A549 (cell line): ENCODE data around the gene ENPP7. TPM values are rescaled to one million over a fixed set of nuclear protein-coding genes. Genes with fewer than 3 reads are reported as not detected.
A peak's percentile ranks its signal among the peaks of the same experiment; 100 is the strongest.

Source experiments
- ATAC-seq, 2 experiments: fragments of 200-7000 bp in 1 of 2; fragments of >200 bp in 1 of 2; cut with Nextera tagmentation in 1 of 2; cut with Tn5 transposase in 1 of 2; 3 replicates each; pipeline versions ENCODE4 v1.8.0 to v1.9.1; 2018 to 2020; ENCODE audit warnings: mild to moderate bottlenecking in 1 of 2, moderate library complexity in 1 of 2
- CTCF ChIA-PET: fragments of 300-600 bp; sonication (Branson Sonifier 250); formaldehyde crosslinking; extraction: SDS; loops from one replicate; lab custom pipeline; 2021; ENCODE audit warnings: antibody characterized with exemption, inconsistent platforms; lab: Yijun Ruan, JAX
- POLR2A ChIA-PET: fragments of 350-600 bp; formaldehyde crosslinking; extraction: SDS; loops from one replicate; lab custom pipeline; 2021; ENCODE audit warnings: antibody characterized with exemption, inconsistent platforms; lab: Yijun Ruan, JAX
- DNase-seq, 2 experiments: peaks; one replicate each; pipeline versions ENCODE4 v3.0.0 to v3.0.0-alpha.2; 2011 to 2016; ENCODE audit warnings: low read depth in 1 of 2, low spot score in 1 of 2
- FAIRE-seq: peaks from 2 replicates; lab custom pipeline; 2011; peaks lifted over from hg19 to GRCh38; lab: Jason Lieb, UNC
- H3K27ac ChIP-seq, 2 experiments: fragments of >200 bp; sonication (Bioruptor Twin); formaldehyde crosslinking; 3 replicates each; pipeline ENCODE4 v1.5.1; 2016 to 2017
- H3K4me1 ChIP-seq: fragments of >200 bp; sonication (Bioruptor Twin); formaldehyde crosslinking; 3 replicates; pipeline ENCODE4 v1.6.1; 2016
- H3K4me2 ChIP-seq: fragments of >200 bp; sonication (Bioruptor Twin); formaldehyde crosslinking; 3 replicates; pipeline ENCODE4 v1.6.1; 2016
- H3K4me3 ChIP-seq: fragments of >200 bp; sonication (Bioruptor Twin); formaldehyde crosslinking; 3 replicates; pipeline ENCODE4 v1.5.1; 2016
- H3K9me3 ChIP-seq: fragments of >200 bp; sonication (Bioruptor Twin); formaldehyde crosslinking; 3 replicates; pipeline ENCODE4 v1.6.1; 2016
- BCL3 ChIP-seq: fragments of >200 bp; sonication (Bioruptor Twin); formaldehyde crosslinking; IDR thresholded peaks from 3 replicates; pipeline ENCODE4 v1.6.1; 2016
- CTCF ChIP-seq: fragments of >200 bp; sonication (Bioruptor Twin); formaldehyde crosslinking; IDR thresholded peaks from 3 replicates; pipeline ENCODE4 v1.5.1; 2016
- E2F6 ChIP-seq: IDR thresholded peaks from 2 replicates; pipeline ENCODE4 v1.6.1; 2012; ENCODE audit warnings: low read depth, borderline replicate concordance
- ESRRA ChIP-seq: fragments of 150-350 bp; IDR thresholded peaks from 2 replicates; pipeline ENCODE4 v1.6.1; 2014; ENCODE audit warnings: mild to moderate bottlenecking, low read length, borderline replicate concordance
- FOSL2 ChIP-seq, 2 experiments: fragments of 450-650 bp in 1 of 2; fragments of >200 bp in 1 of 2; sonication (Bioruptor Twin) in 1 of 2; formaldehyde crosslinking; IDR thresholded peaks; 2 replicates each; pipeline versions ENCODE4 v1.5.0 to v1.6.1; 2016 to 2020; ENCODE audit warnings: mild to moderate bottlenecking in 1 of 2, moderate library complexity in 1 of 2
- FOXS1 ChIP-seq: fragments of 250-450 bp; sonication (Bioruptor Pico); IDR thresholded peaks from 2 replicates; pipeline ENCODE4 v1.5.0; 2020; ENCODE audit warnings: mild to moderate bottlenecking, moderate library complexity
- GATA3 ChIP-seq: IDR thresholded peaks from 2 replicates; pipeline ENCODE4 v1.6.1; 2012; ENCODE audit warnings: borderline replicate concordance
- JUNB ChIP-seq: fragments of >200 bp; sonication (Bioruptor Twin); formaldehyde crosslinking; IDR thresholded peaks from 2 replicates; pipeline ENCODE4 v1.6.1; 2016
- KDM1A ChIP-seq: fragments of 200-600 bp; sonication (generic); IDR thresholded peaks from 2 replicates; pipeline ENCODE4 v1.6.1; 2016; ENCODE audit warnings: low read depth, mild to moderate bottlenecking
- KDM5A ChIP-seq: fragments of 200-600 bp; sonication (generic); IDR thresholded peaks from 2 replicates; pipeline ENCODE4 v1.6.1; 2016; ENCODE audit warnings: antibody characterized with exemption, mild to moderate bottlenecking
- MAFK ChIP-seq: fragments of 450-650 bp; IDR thresholded peaks from 2 replicates; pipeline ENCODE4 v1.6.1; 2014; ENCODE audit not compliant: partially characterized antibody
- MAX ChIP-seq: IDR thresholded peaks from 2 replicates; pipeline ENCODE4 v1.6.1; 2012
- NFE2L2 ChIP-seq: fragments of 150-350 bp; conservative IDR thresholded peaks from 2 replicates; pipeline ENCODE4 v1.6.1; 2014; ENCODE audit warnings: low read length
- NPAS2 ChIP-seq: fragments of 250-450 bp; sonication (Bioruptor Pico); IDR thresholded peaks from 2 replicates; pipeline ENCODE4 v1.8.0; 2022; ENCODE audit warnings: mild to moderate bottlenecking, moderate library complexity, borderline replicate concordance
- NR3C1 ChIP-seq: fragments of >200 bp; sonication (Bioruptor Twin); formaldehyde crosslinking; IDR thresholded peaks from 3 replicates; pipeline ENCODE4 v1.6.1; 2017
- RNF2 ChIP-seq: fragments of 200-600 bp; sonication (generic); IDR thresholded peaks from 2 replicates; pipeline ENCODE4 v1.6.1; 2016; ENCODE audit warnings: low read depth, mild to moderate bottlenecking, antibody characterized with exemption, moderate library complexity, borderline replicate concordance
- SMC3 ChIP-seq: fragments of >200 bp; sonication (Bioruptor Twin); formaldehyde crosslinking; IDR thresholded peaks from 3 replicates; pipeline ENCODE4 v1.6.1; 2018; ENCODE audit warnings: inconsistent platforms
- ZC3H11A ChIP-seq: fragments of 450-650 bp; IDR thresholded peaks from 2 replicates; pipeline ENCODE4 v1.6.1; 2014; ENCODE audit warnings: antibody characterized with exemption, mild to moderate bottlenecking
- ZNF302 ChIP-seq: fragments of 250-450 bp; sonication (Bioruptor Pico); IDR thresholded peaks from 2 replicates; pipeline ENCODE4 v1.9.0; 2021; ENCODE audit warnings: inconsistent platforms, mild to moderate bottlenecking, moderate library complexity
- ZSCAN20 ChIP-seq: fragments of 250-450 bp; sonication (Bioruptor Pico); IDR thresholded peaks from 2 replicates; pipeline ENCODE4 v1.8.0; 2022; ENCODE audit warnings: mild to moderate bottlenecking, moderate library complexity
- WGBS: methylation state at CpG from one replicate; pipeline ENCODE4 v1.1.6; 2017; ENCODE audit errors: missing lambda C conversion rate; 5-methylcytosine and 5-hydroxymethylcytosine counted together
- polyA plus RNA-seq, 4 experiments: library from polyadenylated mRNA; depleted of rRNA in 3 of 4; stranded (reverse); fragments of >200 nt; fragmentation: RNase III in 1 of 4; extraction: RNeasy Plus Mini Kit Qiagen cat#74134 plus additional on column Dnase treatment in 1 of 4; gene quantifications; 2 replicates in 3 of 4; 3 replicates in 1 of 4; pipeline ENCODE4 v1.2.3, GENCODE V29; 2011 to 2017
- TF ChIP-seq, protein P1 (sequence below): fragments of 150-350 bp; IDR thresholded peaks from 2 replicates; pipeline ENCODE4 v1.6.1; 2014; ENCODE audit warnings: low read depth, mild to moderate bottlenecking, low read length
- TF ChIP-seq, protein P2 (sequence below): fragments of 200-600 bp; sonication (generic); IDR thresholded peaks from 2 replicates; pipeline ENCODE4 v1.6.1; 2016; ENCODE audit warnings: antibody characterized with exemption, mild to moderate bottlenecking, moderate library complexity
- TF ChIP-seq, protein P3 (sequence below): fragments of >200 bp; sonication (Bioruptor Twin); formaldehyde crosslinking; IDR thresholded peaks from 2 replicates; pipeline ENCODE4 v1.6.1; 2016

Gene ENPP7
- polyA plus RNA-seq, 2 of the 4 experiments (the other 2 are of a cell fraction), result not detected

GRCh38 chr17:79746889-79747507 is 16.3 kb downstream of the ENPP7 start:
- DNase-seq (no peak), FAIRE-seq (no peak), ATAC-seq (peak in 1 of 2 experiments; percentile 11; a peak in 2 of 6 replicates)
- 84% methylated on average over 22 of the region's 22 CpGs for WGBS
- no peaks in the 10 kb centered on the region for H3K9me3 ChIP-seq
- no peak overlapping the region for H3K4me3 ChIP-seq
- H3K4me2 ChIP-seq, result no peak overlapping the region
- peaks cover 37% of the 10 kb centered on the region for H3K4me1 ChIP-seq
- TF ChIP-seq KDM1A, result no peak
- TF ChIP-seq RNF2, result no peak
- TF ChIP-seq MAFK, result no peak
- TF ChIP-seq JUNB, result no peak
- TF ChIP-seq BCL3, result no peak
- TF ChIP-seq, protein P1, sequence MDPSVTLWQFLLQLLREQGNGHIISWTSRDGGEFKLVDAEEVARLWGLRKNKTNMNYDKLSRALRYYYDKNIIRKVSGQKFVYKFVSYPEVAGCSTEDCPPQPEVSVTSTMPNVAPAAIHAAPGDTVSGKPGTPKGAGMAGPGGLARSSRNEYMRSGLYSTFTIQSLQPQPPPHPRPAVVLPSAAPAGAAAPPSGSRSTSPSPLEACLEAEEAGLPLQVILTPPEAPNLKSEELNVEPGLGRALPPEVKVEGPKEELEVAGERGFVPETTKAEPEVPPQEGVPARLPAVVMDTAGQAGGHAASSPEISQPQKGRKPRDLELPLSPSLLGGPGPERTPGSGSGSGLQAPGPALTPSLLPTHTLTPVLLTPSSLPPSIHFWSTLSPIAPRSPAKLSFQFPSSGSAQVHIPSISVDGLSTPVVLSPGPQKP, result no peak
- TF ChIP-seq SMC3, result no peak
- TF ChIP-seq MAX, result no peak
- no peak for TF ChIP-seq NR3C1
- no peak for TF ChIP-seq NFE2L2
- no peak for TF ChIP-seq FOXS1 (CRISPR knock-in tag)
- no peak for TF ChIP-seq ESRRA
- no peak for TF ChIP-seq E2F6
- no peak for TF ChIP-seq ZSCAN20 (CRISPR knock-in tag)
- TF ChIP-seq, protein P2, sequence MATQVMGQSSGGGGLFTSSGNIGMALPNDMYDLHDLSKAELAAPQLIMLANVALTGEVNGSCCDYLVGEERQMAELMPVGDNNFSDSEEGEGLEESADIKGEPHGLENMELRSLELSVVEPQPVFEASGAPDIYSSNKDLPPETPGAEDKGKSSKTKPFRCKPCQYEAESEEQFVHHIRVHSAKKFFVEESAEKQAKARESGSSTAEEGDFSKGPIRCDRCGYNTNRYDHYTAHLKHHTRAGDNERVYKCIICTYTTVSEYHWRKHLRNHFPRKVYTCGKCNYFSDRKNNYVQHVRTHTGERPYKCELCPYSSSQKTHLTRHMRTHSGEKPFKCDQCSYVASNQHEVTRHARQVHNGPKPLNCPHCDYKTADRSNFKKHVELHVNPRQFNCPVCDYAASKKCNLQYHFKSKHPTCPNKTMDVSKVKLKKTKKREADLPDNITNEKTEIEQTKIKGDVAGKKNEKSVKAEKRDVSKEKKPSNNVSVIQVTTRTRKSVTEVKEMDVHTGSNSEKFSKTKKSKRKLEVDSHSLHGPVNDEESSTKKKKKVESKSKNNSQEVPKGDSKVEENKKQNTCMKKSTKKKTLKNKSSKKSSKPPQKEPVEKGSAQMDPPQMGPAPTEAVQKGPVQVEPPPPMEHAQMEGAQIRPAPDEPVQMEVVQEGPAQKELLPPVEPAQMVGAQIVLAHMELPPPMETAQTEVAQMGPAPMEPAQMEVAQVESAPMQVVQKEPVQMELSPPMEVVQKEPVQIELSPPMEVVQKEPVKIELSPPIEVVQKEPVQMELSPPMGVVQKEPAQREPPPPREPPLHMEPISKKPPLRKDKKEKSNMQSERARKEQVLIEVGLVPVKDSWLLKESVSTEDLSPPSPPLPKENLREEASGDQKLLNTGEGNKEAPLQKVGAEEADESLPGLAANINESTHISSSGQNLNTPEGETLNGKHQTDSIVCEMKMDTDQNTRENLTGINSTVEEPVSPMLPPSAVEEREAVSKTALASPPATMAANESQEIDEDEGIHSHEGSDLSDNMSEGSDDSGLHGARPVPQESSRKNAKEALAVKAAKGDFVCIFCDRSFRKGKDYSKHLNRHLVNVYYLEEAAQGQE, result no peak
- CTCF ChIA-PET, result interaction anchor here (0.6 to 10.4 kb wide), 22 partner anchors 10 to 315 kb away, joined by 3 to 254 read pairs (median 6); partner anchors contain the start of genes CBX2, CBX4 and CBX8
- POLR2A ChIA-PET, result interaction anchor here (0.9 kb wide), 1 partner anchor 50 kb away, joined by 6 read pairs; the partner anchor contains the start of gene CBX8
- peak overlapping the region in 1 of 2 experiments; percentile 22; a peak in 1 of 6 replicates for H3K27ac ChIP-seq

DNA sequence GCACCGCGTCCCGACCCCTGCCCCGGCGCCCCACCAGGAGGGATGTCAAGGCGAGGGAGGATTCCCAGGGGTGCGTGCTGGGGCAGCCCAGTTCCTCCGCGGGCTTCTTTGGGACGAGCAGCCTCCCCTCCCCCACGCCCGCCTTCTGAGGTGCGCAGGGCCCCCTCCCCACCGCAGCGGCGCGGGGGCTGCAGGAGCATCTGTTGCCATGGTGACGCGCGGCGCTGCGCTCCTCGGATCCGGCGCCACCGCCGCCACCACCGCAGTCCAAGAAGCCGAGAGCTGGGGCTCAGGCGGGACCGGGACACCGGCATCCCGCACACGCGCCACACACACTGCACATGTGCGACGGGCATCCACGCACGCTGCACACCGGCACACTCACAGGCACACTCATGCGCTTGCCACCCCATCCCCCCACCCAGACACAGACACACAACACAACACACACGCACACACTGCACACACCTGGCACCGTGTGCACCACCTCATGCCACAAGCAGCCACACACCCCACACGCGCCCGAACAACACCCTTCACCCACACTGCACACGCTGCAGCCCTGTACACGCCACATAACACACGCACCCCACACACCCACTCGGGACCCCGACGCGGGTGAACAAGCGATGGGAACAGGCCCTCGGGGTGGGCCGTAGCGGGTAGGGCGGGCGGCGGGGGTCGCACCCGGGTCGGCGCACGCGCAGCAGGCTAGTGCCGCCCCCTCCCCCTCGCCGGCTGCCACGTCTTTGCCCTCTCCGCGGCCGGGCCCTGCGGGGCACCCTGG is 17.0 kb downstream of the ENPP7 start:
- FAIRE-seq (no peak), ATAC-seq (no peak), DNase-seq (no peak)
- H3K4me1 ChIP-seq, result peaks cover 34% of the 10 kb centered on the region
- peak overlapping the region; percentile 56 for H3K4me2 ChIP-seq
- CTCF ChIA-PET, result interaction anchor here (1.7 to 10.4 kb wide), 6 partner anchors 11 to 168 kb away, joined by 4 to 254 read pairs (median 26); partner anchors contain the start of gene CBX2
- POLR2A ChIA-PET, result no interaction called here
- peak overlapping the region; percentile 21; the same call in 1 of the 3 replicates for H3K4me3 ChIP-seq
- H3K9me3 ChIP-seq, result no peaks in the 10 kb centered on the region
- WGBS, result 81% methylated on average over 48 of the region's 74 CpGs
- peak overlapping the region; percentile 5 to 65; a peak in 3 of 6 replicates for H3K27ac ChIP-seq
- no peak for TF ChIP-seq ZC3H11A
- TF ChIP-seq ZNF302 (CRISPR knock-in tag), result no peak
- TF ChIP-seq, protein P1, result no peak
- TF ChIP-seq FOSL2 (IDR thresholded peaks at IDR 0.05), result no peak
- no peak for TF ChIP-seq FOSL2 (CRISPR knock-in tag; IDR thresholded peaks at IDR 0.05)
- TF ChIP-seq NPAS2 (CRISPR knock-in tag), result no peak
- TF ChIP-seq RNF2, result no peak
- no peak for TF ChIP-seq MAX
- TF ChIP-seq CTCF, result no peak
- no peak for TF ChIP-seq GATA3
- TF ChIP-seq, protein P3, sequence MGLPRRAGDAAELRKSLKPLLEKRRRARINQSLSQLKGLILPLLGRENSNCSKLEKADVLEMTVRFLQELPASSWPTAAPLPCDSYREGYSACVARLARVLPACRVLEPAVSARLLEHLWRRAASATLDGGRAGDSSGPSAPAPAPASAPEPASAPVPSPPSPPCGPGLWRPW, result no peak
- TF ChIP-seq KDM5A, result no peak
